DND-41 (cell line): ENCODE results near the gene PTPN6.

Experiments
- EZH2 ChIP-seq: IDR thresholded peaks from 3 replicates; pipeline ENCODE4 v1.6.1; 2012; ENCODE audit warnings: borderline replicate concordance, low read depth, mild to moderate bottlenecking, moderate library complexity, low read length, inconsistent platforms; ENCODE audit not compliant: severe bottlenecking
- TF ChIP-seq, protein P1 (sequence below): IDR thresholded peaks from 2 replicates; pipeline ENCODE4 v1.5.1; 2012; ENCODE audit warnings: borderline replicate concordance, low read length, moderate library complexity, mild to moderate bottlenecking; ENCODE audit not compliant: poor library complexity, severe bottlenecking; ENCODE audit errors: extremely low read depth

DNA sequence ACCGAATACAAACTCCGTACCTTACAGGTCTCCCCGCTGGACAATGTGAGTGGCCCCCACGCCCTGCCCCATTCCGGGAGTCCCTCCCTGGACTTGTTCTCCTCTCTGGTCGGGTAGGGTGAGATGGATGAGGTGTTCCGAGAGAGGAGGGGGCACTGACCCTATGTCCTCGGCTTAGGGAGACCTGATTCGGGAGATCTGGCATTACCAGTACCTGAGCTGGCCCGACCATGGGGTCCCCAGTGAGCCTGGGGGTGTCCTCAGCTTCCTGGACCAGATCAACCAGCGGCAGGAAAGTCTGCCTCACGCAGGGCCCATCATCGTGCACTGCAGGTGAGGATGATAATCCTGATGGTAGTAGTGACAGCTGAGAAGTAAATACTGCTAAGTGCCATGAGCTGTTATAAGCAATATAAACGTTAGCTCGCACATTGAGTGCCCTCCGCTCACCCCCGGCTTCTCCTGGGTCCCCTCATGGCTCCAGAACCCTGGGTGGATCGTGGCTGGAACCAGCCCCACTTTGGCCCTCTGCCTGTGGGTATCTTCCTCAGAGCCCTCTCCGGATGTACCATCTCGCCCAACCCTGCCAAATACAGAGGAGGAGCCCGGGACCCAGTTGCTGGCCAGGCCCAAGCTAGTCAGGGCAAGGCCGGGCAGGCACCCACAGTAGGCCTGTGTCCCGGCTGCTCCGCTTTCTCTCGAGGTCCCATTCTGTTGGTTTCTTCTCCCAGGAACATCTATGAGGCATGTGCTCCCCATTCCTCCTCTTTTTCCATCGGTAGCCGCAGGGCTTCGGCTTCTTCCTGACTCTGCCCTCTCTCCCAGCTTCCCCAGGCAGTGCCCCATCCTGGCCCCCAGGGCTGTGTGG is 6.8 kb downstream of the PTPN6 start:
- TF ChIP-seq, protein P1, sequence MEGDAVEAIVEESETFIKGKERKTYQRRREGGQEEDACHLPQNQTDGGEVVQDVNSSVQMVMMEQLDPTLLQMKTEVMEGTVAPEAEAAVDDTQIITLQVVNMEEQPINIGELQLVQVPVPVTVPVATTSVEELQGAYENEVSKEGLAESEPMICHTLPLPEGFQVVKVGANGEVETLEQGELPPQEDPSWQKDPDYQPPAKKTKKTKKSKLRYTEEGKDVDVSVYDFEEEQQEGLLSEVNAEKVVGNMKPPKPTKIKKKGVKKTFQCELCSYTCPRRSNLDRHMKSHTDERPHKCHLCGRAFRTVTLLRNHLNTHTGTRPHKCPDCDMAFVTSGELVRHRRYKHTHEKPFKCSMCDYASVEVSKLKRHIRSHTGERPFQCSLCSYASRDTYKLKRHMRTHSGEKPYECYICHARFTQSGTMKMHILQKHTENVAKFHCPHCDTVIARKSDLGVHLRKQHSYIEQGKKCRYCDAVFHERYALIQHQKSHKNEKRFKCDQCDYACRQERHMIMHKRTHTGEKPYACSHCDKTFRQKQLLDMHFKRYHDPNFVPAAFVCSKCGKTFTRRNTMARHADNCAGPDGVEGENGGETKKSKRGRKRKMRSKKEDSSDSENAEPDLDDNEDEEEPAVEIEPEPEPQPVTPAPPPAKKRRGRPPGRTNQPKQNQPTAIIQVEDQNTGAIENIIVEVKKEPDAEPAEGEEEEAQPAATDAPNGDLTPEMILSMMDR = no peak
- TF ChIP-seq EZH2 = no peak
